Fibroblast of lung (primary cell): ENCODE measurements around the gene DHPS. TPM values are rescaled to one million over a fixed set of nuclear protein-coding genes. Genes with fewer than 3 reads are reported as not detected.
"Not testable (repeated sequence)": the region's sequence is repeated elsewhere in the genome, so short reads cannot be mapped to it uniquely, and the experiment has no call there.

ENCODE experiments used
- DNase-seq, 2 donors: peaks; one replicate each; pipeline versions ENCODE4 v3.0.0 to v3.0.0-alpha.2; 2010; ENCODE audit warnings: low read depth in 2 of 2
- H2AFZ ChIP-seq: 2 replicates; pipeline ENCODE4 v1.5.1; 2012; ENCODE audit warnings: low read length, control low read depth, inconsistent platforms
- H3K27ac ChIP-seq: 2 replicates; pipeline ENCODE4 v1.5.1; 2011; ENCODE audit warnings: low read length, control low read depth; ENCODE audit not compliant: insufficient read depth
- H3K27me3 ChIP-seq: 2 replicates; pipeline ENCODE4 v1.5.1; 2011; ENCODE audit warnings: mild to moderate bottlenecking, low read length; ENCODE audit not compliant: control insufficient read depth, insufficient read depth
- H3K36me3 ChIP-seq: 2 replicates; pipeline ENCODE4 v1.5.1; 2011; ENCODE audit warnings: low read length; ENCODE audit not compliant: control insufficient read depth, insufficient read depth
- H3K4me1 ChIP-seq: 2 replicates; pipeline ENCODE4 v1.5.1; 2011; ENCODE audit warnings: low read length; ENCODE audit not compliant: control insufficient read depth, insufficient read depth; ENCODE audit errors: extremely low read depth
- H3K4me2 ChIP-seq: 2 replicates; pipeline ENCODE4 v1.5.1; 2011; ENCODE audit warnings: low read length, control low read depth; ENCODE audit not compliant: insufficient read depth; ENCODE audit errors: extremely low read depth
- H3K4me3 ChIP-seq, 4 experiments: fragments of 200-600 bp in 1 of 4; sonication (generic) in 1 of 4; replicated peaks in 1 of 4; 2 replicates each; pipeline ENCODE4 v1.5.1; 2011 to 2016; ENCODE audit warnings: low read length in 4 of 4, low read depth in 3 of 4, mild to moderate bottlenecking in 3 of 4, control low read depth in 2 of 4, inconsistent platforms in 1 of 4, mixed read lengths in 1 of 4; ENCODE audit not compliant: insufficient read depth in 1 of 4; ENCODE audit errors: control extremely low read depth in 1 of 4
- H3K79me2 ChIP-seq: 2 replicates; pipeline ENCODE4 v1.5.1; 2012; ENCODE audit warnings: mild to moderate bottlenecking, low read length, inconsistent platforms; ENCODE audit not compliant: control insufficient read depth, insufficient read depth
- H3K9ac ChIP-seq: 2 replicates; pipeline ENCODE4 v1.5.1; 2011; ENCODE audit warnings: mild to moderate bottlenecking, low read length, control low read depth; ENCODE audit not compliant: insufficient read depth
- H3K9me3 ChIP-seq: 2 replicates; pipeline ENCODE4 v1.5.1; 2012; ENCODE audit warnings: low read depth, low read length; ENCODE audit not compliant: control insufficient read depth, insufficient read depth
- H4K20me1 ChIP-seq: 2 replicates; pipeline ENCODE4 v1.5.1; 2011; ENCODE audit warnings: low read length; ENCODE audit not compliant: control insufficient read depth, insufficient read depth; ENCODE audit errors: extremely low read depth
- CTCF ChIP-seq, 2 donors: IDR thresholded peaks in 1 of 2; conservative IDR thresholded peaks in 1 of 2; 1 replicate in 1 of 2; 2 replicates in 1 of 2; pipeline ENCODE4 v1.5.1; 2011 to 2012; ENCODE audit warnings: low read length in 2 of 2, control low read depth in 1 of 2, inconsistent platforms in 1 of 2, low read depth in 1 of 2, mild to moderate bottlenecking in 1 of 2
- EZH2 ChIP-seq: IDR thresholded peaks from 2 replicates; pipeline ENCODE4 v1.5.1; 2012; ENCODE audit warnings: low read length, control low read depth, mild to moderate bottlenecking; ENCODE audit errors: missing control alignments
- polyA plus RNA-seq, 2 donors: library from polyadenylated mRNA; depleted of rRNA in 1 of 2; stranded (reverse) in 1 of 2; unstranded in 1 of 2; fragments of >200 nt; gene quantifications; 2 replicates each; pipeline ENCODE4 v1.2.1, GENCODE V29; 2011 to 2012; ENCODE audit warnings: missing spikeins in 1 of 2
- total RNA-seq: library from RNA; depleted of rRNA; stranded (reverse); fragments of >200 nt; gene quantifications from 2 replicates; pipeline ENCODE4 v1.2.1, GENCODE V29; 2014

The DHPS gene
- total and polyA plus RNA-seq, 2 donors (not counting 1 experiment from before 2014, with no cell fraction given), result 43.2 to 60.4 TPM

- no peak overlapping the region for H3K27ac ChIP-seq
- no peak overlapping the region for H3K9ac ChIP-seq
- no peaks in the 10 kb centered on the region for H4K20me1 ChIP-seq
- H3K9me3 ChIP-seq, result no peaks in the 10 kb centered on the region
- no peak overlapping the region for H2AFZ ChIP-seq
- DNase-seq, result no peak
- no peaks in the 10 kb centered on the region for H3K4me1 ChIP-seq
- TF ChIP-seq EZH2 (no peak), CTCF (conservative IDR thresholded peaks at IDR 0.05 in 1 of 2, IDR thresholded peaks at IDR 0.05 in 1 of 2; ENCODE audit: low read depth in 1 of 2, low read length in 2 of 2) (no peak)
- no peaks in the 10 kb centered on the region for H3K79me2 ChIP-seq
- no peaks in the 10 kb centered on the region for H3K27me3 ChIP-seq
- no peak overlapping the region for H3K4me3 ChIP-seq
- no peaks in the 10 kb centered on the region for H3K36me3 ChIP-seq
- no peak overlapping the region for H3K4me2 ChIP-seq
Measured at GRCh38 chr19:12685831-12686230, 4.2 kb upstream of the DHPS start.

GRCh38 chr19:12680034-12680433 lies 1.6 kb downstream of the DHPS start:
- H3K27ac ChIP-seq, result no peak overlapping the region
- H3K9me3 ChIP-seq, result no peaks in the 10 kb centered on the region
- TF ChIP-seq EZH2, result no peak
- no peak for DNase-seq
- no peaks in the 10 kb centered on the region for H4K20me1 ChIP-seq
- peaks cover 10% of the 10 kb centered on the region for H3K79me2 ChIP-seq
- peaks cover 24% of the 10 kb centered on the region for H3K36me3 ChIP-seq
- no peaks in the 10 kb centered on the region for H3K27me3 ChIP-seq
- no peak overlapping the region for H3K4me2 ChIP-seq
- no peak overlapping the region for H3K9ac ChIP-seq
- no peaks in the 10 kb centered on the region for H3K4me1 ChIP-seq
- no peak overlapping the region for H3K4me3 ChIP-seq
- H2AFZ ChIP-seq, result no peak overlapping the region

- peaks cover 31% of the 10 kb centered on the region for H3K36me3 ChIP-seq
- H3K4me2 ChIP-seq, H3K9me3 ChIP-seq, H3K9ac ChIP-seq, H2AFZ ChIP-seq, H4K20me1 ChIP-seq, H3K4me3 ChIP-seq, H3K27me3 ChIP-seq, H3K27ac ChIP-seq, H3K79me2 ChIP-seq, H3K4me1 ChIP-seq, DNase-seq: not testable (repeated sequence)
Measured at GRCh38 chr19:12678039-12678438, 3.6 kb downstream of the DHPS start.

- H3K36me3 ChIP-seq, result peaks cover 37% of the 10 kb centered on the region
- TF ChIP-seq EZH2, result no peak
- TF ChIP-seq CTCF (conservative IDR thresholded peaks at IDR 0.05 in 1 of 2, IDR thresholded peaks at IDR 0.05 in 1 of 2; ENCODE audit: low read depth in 1 of 2, low read length in 2 of 2), result no peak
Measured at GRCh38 chr19:12676928-12677327, 4.8 kb downstream of the DHPS start.

More at GRCh38 chr19:12676928-12677327, 4.8 kb downstream of the DHPS start:
- H3K79me2 ChIP-seq, result peaks cover 10% of the 10 kb centered on the region
- no peaks in the 10 kb centered on the region for H3K27me3 ChIP-seq
- H2AFZ ChIP-seq, result no peak overlapping the region
- H4K20me1 ChIP-seq, result no peaks in the 10 kb centered on the region
- no peaks in the 10 kb centered on the region for H3K4me1 ChIP-seq
- no peak overlapping the region for H3K9ac ChIP-seq
- no peak overlapping the region for H3K4me2 ChIP-seq
- no peak overlapping the region for H3K27ac ChIP-seq
- no peaks in the 10 kb centered on the region for H3K9me3 ChIP-seq
- H3K4me3 ChIP-seq, result no peak overlapping the region
- DNase-seq, result no peak
